ENCODE results near the gene IFITM5. TPM values are rescaled to one million over a fixed set of nuclear protein-coding genes. Genes with fewer than 3 reads are reported as not detected.

IFITM5 gene
- total RNA-seq, 1 experiment from 2014 or later: not detected

DNA sequence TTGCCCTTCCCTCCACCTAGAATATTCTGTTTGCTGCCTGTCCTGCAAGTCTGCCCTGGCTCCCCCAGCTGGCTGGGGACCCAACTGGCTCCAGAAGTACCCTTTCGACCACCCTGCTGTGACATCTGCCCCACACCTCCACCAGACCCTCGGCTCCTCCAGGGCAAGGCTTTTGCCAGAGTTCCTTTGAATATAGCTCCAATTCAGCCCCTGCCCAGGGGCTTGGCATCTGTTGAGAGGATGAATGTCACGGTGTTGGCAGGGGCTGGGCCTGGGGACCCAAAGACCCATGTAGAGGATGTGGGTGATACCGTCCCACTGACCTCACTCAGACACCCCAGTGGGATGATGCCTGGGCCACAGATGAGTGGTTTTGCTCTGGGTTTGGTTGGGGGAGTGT, 17.2 kb downstream of the IFITM5 start:
- Histone ChIP-seq H3K4me1 (ENCODE audit: control insufficient read depth, insufficient read depth, low read length) (peaks cover 12% of the 10 kb centered on the region; the same call in 1 of the 2 replicates), H3K27me3 (ENCODE audit: control insufficient read depth, insufficient read depth, low read length) (peaks cover 3% of the 10 kb centered on the region), H3K36me3 (ENCODE audit: control insufficient read depth, insufficient read depth, low read length) (no peaks in the 10 kb centered on the region), H3K4me3 (ENCODE audit: low read depth in 2 of 2, low read length in 2 of 2) (no peak overlapping the region), H3K27ac (ENCODE audit: low read length) (no peak overlapping the region), H3K9me3 (ENCODE audit: control insufficient read depth, insufficient read depth, low read depth, low read length) (no peaks in the 10 kb centered on the region)
- POLR2A ChIA-PET: no interaction called here
- no peak for ATAC-seq
- CTCF ChIA-PET: no interaction called here
- no TSS peak for BruUV-seq (replicated peaks)
- DNase-seq (ENCODE audit: low read depth, low spot score): no peak
- in situ Hi-C loops (cut with HindIII; ENCODE audit: low pct_unique_long_range_greater_than_20kb, low sequenced_read_pairs) (no loop called here), intact Hi-C loops (cut with micrococcal nuclease; ENCODE audit: unreplicated experiment) (no loop called here)
- TF ChIP-seq TCF7L2 (IDR thresholded peaks at IDR 0.05; ENCODE audit: low read depth, low read length): no peak
- TF ChIP-seq, protein P1, sequence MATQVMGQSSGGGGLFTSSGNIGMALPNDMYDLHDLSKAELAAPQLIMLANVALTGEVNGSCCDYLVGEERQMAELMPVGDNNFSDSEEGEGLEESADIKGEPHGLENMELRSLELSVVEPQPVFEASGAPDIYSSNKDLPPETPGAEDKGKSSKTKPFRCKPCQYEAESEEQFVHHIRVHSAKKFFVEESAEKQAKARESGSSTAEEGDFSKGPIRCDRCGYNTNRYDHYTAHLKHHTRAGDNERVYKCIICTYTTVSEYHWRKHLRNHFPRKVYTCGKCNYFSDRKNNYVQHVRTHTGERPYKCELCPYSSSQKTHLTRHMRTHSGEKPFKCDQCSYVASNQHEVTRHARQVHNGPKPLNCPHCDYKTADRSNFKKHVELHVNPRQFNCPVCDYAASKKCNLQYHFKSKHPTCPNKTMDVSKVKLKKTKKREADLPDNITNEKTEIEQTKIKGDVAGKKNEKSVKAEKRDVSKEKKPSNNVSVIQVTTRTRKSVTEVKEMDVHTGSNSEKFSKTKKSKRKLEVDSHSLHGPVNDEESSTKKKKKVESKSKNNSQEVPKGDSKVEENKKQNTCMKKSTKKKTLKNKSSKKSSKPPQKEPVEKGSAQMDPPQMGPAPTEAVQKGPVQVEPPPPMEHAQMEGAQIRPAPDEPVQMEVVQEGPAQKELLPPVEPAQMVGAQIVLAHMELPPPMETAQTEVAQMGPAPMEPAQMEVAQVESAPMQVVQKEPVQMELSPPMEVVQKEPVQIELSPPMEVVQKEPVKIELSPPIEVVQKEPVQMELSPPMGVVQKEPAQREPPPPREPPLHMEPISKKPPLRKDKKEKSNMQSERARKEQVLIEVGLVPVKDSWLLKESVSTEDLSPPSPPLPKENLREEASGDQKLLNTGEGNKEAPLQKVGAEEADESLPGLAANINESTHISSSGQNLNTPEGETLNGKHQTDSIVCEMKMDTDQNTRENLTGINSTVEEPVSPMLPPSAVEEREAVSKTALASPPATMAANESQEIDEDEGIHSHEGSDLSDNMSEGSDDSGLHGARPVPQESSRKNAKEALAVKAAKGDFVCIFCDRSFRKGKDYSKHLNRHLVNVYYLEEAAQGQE (IDR thresholded peaks at IDR 0.05; ENCODE audit: insufficient read depth in 1 of 2, low read depth in 2 of 2, low read length in 1 of 2): no peak
- no peak for TF ChIP-seq SIN3A (IDR thresholded peaks at IDR 0.05; ENCODE audit: borderline replicate concordance, insufficient read depth, low read depth, low read length)
- TF ChIP-seq, protein P2, sequence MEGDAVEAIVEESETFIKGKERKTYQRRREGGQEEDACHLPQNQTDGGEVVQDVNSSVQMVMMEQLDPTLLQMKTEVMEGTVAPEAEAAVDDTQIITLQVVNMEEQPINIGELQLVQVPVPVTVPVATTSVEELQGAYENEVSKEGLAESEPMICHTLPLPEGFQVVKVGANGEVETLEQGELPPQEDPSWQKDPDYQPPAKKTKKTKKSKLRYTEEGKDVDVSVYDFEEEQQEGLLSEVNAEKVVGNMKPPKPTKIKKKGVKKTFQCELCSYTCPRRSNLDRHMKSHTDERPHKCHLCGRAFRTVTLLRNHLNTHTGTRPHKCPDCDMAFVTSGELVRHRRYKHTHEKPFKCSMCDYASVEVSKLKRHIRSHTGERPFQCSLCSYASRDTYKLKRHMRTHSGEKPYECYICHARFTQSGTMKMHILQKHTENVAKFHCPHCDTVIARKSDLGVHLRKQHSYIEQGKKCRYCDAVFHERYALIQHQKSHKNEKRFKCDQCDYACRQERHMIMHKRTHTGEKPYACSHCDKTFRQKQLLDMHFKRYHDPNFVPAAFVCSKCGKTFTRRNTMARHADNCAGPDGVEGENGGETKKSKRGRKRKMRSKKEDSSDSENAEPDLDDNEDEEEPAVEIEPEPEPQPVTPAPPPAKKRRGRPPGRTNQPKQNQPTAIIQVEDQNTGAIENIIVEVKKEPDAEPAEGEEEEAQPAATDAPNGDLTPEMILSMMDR (IDR thresholded peaks at IDR 0.05): no peak
- TF ChIP-seq POLR2AphosphoS5 (IDR thresholded peaks at IDR 0.05; ENCODE audit: low read depth, low read length): no peak

DNA sequence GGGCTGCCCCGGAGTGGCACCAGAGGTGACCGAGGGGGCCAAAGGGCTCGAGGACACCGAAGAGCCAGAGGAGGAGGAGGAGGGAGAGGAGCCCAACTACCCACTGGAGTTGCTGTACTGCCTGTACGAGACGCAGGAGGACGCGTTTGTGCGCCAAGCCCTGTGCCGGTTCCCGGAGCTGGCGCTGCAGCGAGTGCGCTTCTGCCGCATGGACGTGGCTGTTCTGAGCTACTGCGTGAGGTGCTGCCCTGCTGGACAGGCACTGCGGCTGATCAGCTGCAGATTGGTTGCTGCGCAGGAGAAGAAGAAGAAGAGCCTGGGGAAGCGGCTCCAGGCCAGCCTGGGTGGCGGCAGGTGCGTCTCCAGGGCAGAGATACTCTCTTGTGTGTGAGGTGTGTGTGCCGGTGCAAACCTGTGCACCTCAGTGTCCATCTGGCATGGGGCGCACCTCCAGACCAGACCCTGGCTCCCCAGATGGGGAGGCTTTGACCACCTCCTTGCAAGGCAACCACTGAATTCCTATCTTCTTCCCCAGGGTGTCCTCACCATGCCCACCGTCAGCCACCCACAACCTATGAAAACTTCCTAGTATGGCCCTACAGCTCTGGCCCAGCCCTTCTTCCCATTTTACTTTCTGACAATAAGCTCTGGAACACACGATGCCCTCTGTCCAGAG, 17.7 kb downstream of the IFITM5 start:
- Histone ChIP-seq H3K27ac (ENCODE audit: low read length) (no peak overlapping the region), H3K4me3 (ENCODE audit: low read depth in 2 of 2, low read length in 2 of 2) (no peak overlapping the region), H3K27me3 (ENCODE audit: control insufficient read depth, insufficient read depth, low read length) (peaks cover 3% of the 10 kb centered on the region), H3K36me3 (ENCODE audit: control insufficient read depth, insufficient read depth, low read length) (no peaks in the 10 kb centered on the region), H3K4me1 (ENCODE audit: control insufficient read depth, insufficient read depth, low read length) (peaks cover 12% of the 10 kb centered on the region; the same call in 1 of the 2 replicates), H3K9me3 (ENCODE audit: control insufficient read depth, insufficient read depth, low read depth, low read length) (no peaks in the 10 kb centered on the region)
- in situ Hi-C loops (cut with HindIII; ENCODE audit: low pct_unique_long_range_greater_than_20kb, low sequenced_read_pairs) (no loop called here), intact Hi-C loops (cut with micrococcal nuclease; ENCODE audit: unreplicated experiment) (no loop called here)
- no TSS peak for BruUV-seq (replicated peaks)
- no peak for ATAC-seq
- TF ChIP-seq POLR2AphosphoS5 (IDR thresholded peaks at IDR 0.05; ENCODE audit: low read depth, low read length): no peak
- TF ChIP-seq, protein P2 (IDR thresholded peaks at IDR 0.05): no peak
- no peak for TF ChIP-seq SIN3A (IDR thresholded peaks at IDR 0.05; ENCODE audit: borderline replicate concordance, insufficient read depth, low read depth, low read length)
- TF ChIP-seq, protein P1 (IDR thresholded peaks at IDR 0.05; ENCODE audit: insufficient read depth in 1 of 2, low read depth in 2 of 2, low read length in 1 of 2): no peak
- TF ChIP-seq TCF7L2 (IDR thresholded peaks at IDR 0.05; ENCODE audit: low read depth, low read length): no peak
- ChIA-PET CTCF (interaction anchor here (0.6 kb wide), 1 partner anchor 20 kb away, joined by 11 read pairs; no protein-coding TSS in a partner anchor), POLR2A (no interaction called here)
- no peak for DNase-seq (ENCODE audit: low read depth, low spot score)
